ENCODE measurements around the gene ARFIP2. TPM values are rescaled to one million over a fixed set of nuclear protein-coding genes. Genes with fewer than 3 reads are reported as not detected.

Gene ARFIP2
- total RNA-seq, 3 donors from 2014 or later (not counting 1 experiment from before 2014, with no cell fraction given), result 44.7 to 62.3 (median 51.4) TPM

DNA sequence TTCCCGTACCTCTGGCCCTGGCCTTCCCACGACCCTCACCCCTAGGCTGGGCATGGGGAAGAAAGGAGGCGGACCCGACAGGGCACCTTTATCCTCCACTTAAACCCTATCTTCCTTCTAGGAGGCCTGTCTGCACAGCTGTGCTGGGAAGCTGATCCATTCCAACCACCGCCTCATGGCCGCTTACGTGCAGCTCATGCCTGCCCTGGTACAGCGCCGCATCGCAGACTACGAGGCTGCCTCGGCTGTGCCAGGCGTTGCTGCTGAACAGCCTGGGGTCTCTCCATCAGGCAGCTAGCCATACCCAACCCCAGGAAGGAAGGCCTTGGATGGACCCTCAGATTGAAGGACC lies 769 bp upstream of the ARFIP2 start:
- peak overlapping the region; percentile 91 for H3K4me3 Mint-ChIP-seq
- no peaks in the 10 kb centered on the region for H3K36me3 Mint-ChIP-seq
- Histone ChIP-seq H3K4me3 (ENCODE audit: low read length) (peak overlapping the region; percentile 74), H3K4me1 (ENCODE audit: control insufficient read depth, insufficient read depth, low read length) (peaks cover 22% of the 10 kb centered on the region), H3K36me3 (ENCODE audit: control insufficient read depth, insufficient read depth, low read length) (peaks cover 45% of the 10 kb centered on the region), H3K27ac (ENCODE audit: low read length) (peak overlapping the region; percentile 95), H3K27me3 (ENCODE audit: control insufficient read depth, insufficient read depth, low read length) (no peaks in the 10 kb centered on the region), H3K9me3 (ENCODE audit: control insufficient read depth, insufficient read depth, low read length) (no peaks in the 10 kb centered on the region)
- no peak for TF ChIP-seq CTCF (IDR thresholded peaks at IDR 0.05)
- DNase-seq (no peak), ATAC-seq (peak in 2 of 3 donors; percentile 1 to 4)
- WGBS (ENCODE audit: insufficient coverage), result 17% methylated on average over 13 of the region's 13 CpGs
- no peaks in the 10 kb centered on the region for H3K9me3 Mint-ChIP-seq
- intact Hi-C loops (cut with micrococcal nuclease), result loop anchor here (1.0 to 5.0 kb wide), 6 partner anchors 92 to 795 kb away; partner anchors contain the start of genes FHIP1B, MRPL17, SMPD1 and TRIM22
- no peaks in the 10 kb centered on the region for H3K27me3 Mint-ChIP-seq (ENCODE audit: low read depth in 2 of 2)
- peaks cover 32 to 37% of the 10 kb centered on the region in 2 donors for H3K4me1 Mint-ChIP-seq
- peak overlapping the region; percentile 95 to 99 for H3K27ac Mint-ChIP-seq

GRCh38 chr11:6480299-6480914 lies 724 bp downstream of the ARFIP2 start:
- Mint-ChIP-seq H3K4me1 (peaks cover 32 to 37% of the 10 kb centered on the region in 2 donors), H3K9me3 (no peaks in the 10 kb centered on the region), H3K27ac (peak overlapping the region; percentile 95 to 99), H3K36me3 (no peaks in the 10 kb centered on the region), H3K4me3 (peak overlapping the region; percentile 91), H3K27me3 (ENCODE audit: low read depth in 2 of 2) (no peaks in the 10 kb centered on the region)
- 90% methylated on average over 8 of the region's 9 CpGs for WGBS (ENCODE audit: insufficient coverage)
- TF ChIP-seq CTCF (IDR thresholded peaks at IDR 0.05), result no peak
- peaks cover 37% of the 10 kb centered on the region for H3K36me3 ChIP-seq (ENCODE audit: control insufficient read depth, insufficient read depth, low read length)
- DNase-seq, result no peak
- H3K27ac ChIP-seq (ENCODE audit: low read length), result peak overlapping the region; percentile 95
- ATAC-seq, result no peak
- no peaks in the 10 kb centered on the region for H3K9me3 ChIP-seq (ENCODE audit: control insufficient read depth, insufficient read depth, low read length)
- H3K4me3 ChIP-seq (ENCODE audit: low read length), result peak overlapping the region; percentile 74
- H3K27me3 ChIP-seq (ENCODE audit: control insufficient read depth, insufficient read depth, low read length), result no peaks in the 10 kb centered on the region
- H3K4me1 ChIP-seq (ENCODE audit: control insufficient read depth, insufficient read depth, low read length), result peaks cover 22% of the 10 kb centered on the region
- intact Hi-C loops (cut with micrococcal nuclease), result loop anchor here (2.0 to 5.0 kb wide), 4 partner anchors 126 to 793 kb away; partner anchors contain the start of genes MRPL17, TRIM22 and TRIM5

DNA sequence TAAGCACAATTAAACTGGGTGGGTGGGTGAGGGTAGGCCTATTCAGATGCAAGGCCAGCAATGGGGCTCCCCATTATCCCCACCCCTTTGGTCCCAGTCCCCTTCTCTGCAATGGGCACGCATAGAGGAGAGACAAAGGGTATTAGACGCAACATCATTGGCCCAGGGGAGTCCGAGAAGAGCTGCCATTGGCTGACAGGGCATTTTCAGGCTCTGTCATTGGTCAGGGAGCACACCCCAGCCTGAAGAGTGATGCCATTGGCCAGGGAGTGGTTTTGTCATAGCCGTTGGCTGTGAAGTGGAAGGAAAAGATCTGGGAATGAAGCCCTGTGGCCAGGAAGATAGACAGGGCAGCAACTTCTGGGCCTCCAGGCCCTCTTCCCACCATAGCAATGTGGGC lies 4.6 kb downstream of the ARFIP2 start:
- peak overlapping the region; percentile 10 to 68 for H3K27ac Mint-ChIP-seq
- no peak for DNase-seq

More for the DNA sequence above, 4.6 kb downstream of the ARFIP2 start:
- no peak overlapping the region for H3K27ac ChIP-seq (ENCODE audit: low read length)
- no peaks in the 10 kb centered on the region for H3K9me3 ChIP-seq (ENCODE audit: control insufficient read depth, insufficient read depth, low read length)
- no peak for TF ChIP-seq CTCF (IDR thresholded peaks at IDR 0.05)
- Mint-ChIP-seq H3K4me3 (no peak overlapping the region), H3K9me3 (no peaks in the 10 kb centered on the region), H3K4me1 (peaks cover 31 to 42% of the 10 kb centered on the region in 2 donors), H3K36me3 (no peaks in the 10 kb centered on the region), H3K27me3 (ENCODE audit: low read depth in 2 of 2) (no peaks in the 10 kb centered on the region)
- H3K27me3 ChIP-seq (ENCODE audit: control insufficient read depth, insufficient read depth, low read length), result no peaks in the 10 kb centered on the region
- no peak overlapping the region for H3K4me3 ChIP-seq (ENCODE audit: low read length)
- intact Hi-C loops (cut with micrococcal nuclease), result no loop called here
- WGBS (ENCODE audit: insufficient coverage), result 86% methylated on average over 4 of the region's 4 CpGs
- peaks cover 27% of the 10 kb centered on the region for H3K4me1 ChIP-seq (ENCODE audit: control insufficient read depth, insufficient read depth, low read length)
- H3K36me3 ChIP-seq (ENCODE audit: control insufficient read depth, insufficient read depth, low read length), result peaks cover 12% of the 10 kb centered on the region
- no peak for ATAC-seq
